Karpas-422 (cell line): ENCODE measurements around the gene INAVA. TPM values are rescaled to one million over a fixed set of nuclear protein-coding genes. Genes with fewer than 3 reads are reported as not detected.
"Not testable (repeated sequence)": the region's sequence is repeated elsewhere in the genome, so short reads cannot be mapped to it uniquely, and the experiment has no call there.

ENCODE experiments used
- DNase-seq: peaks from one replicate; pipeline ENCODE4 v3.0.0-alpha.2; 2015
- H2AFZ ChIP-seq: fragments of 200-600 bp; sonication (generic); 2 replicates; pipeline ENCODE4 v1.6.1; 2014; ENCODE audit warnings: antibody characterized with exemption, low read length, mixed read lengths
- H3K27ac ChIP-seq: fragments of 200-600 bp; sonication (generic); 2 replicates; pipeline ENCODE4 v1.5.1; 2014; ENCODE audit warnings: mild to moderate bottlenecking, low read length, moderate library complexity
- H3K27me3 ChIP-seq: fragments of 200-600 bp; sonication (generic); 2 replicates; pipeline ENCODE4 v1.6.1; 2014; ENCODE audit warnings: low read length, mixed read lengths
- H3K36me3 ChIP-seq: fragments of 200-600 bp; sonication (generic); 2 replicates; pipeline ENCODE4 v1.6.1; 2014; ENCODE audit warnings: low read length, mixed read lengths; ENCODE audit not compliant: insufficient read depth
- H3K4me1 ChIP-seq: fragments of 200-600 bp; sonication (generic); 2 replicates; pipeline ENCODE4 v1.6.1; 2014; ENCODE audit warnings: mild to moderate bottlenecking, low read length, mixed read lengths
- H3K4me2 ChIP-seq: fragments of 200-600 bp; sonication (generic); 2 replicates; pipeline ENCODE4 v1.6.1; 2014; ENCODE audit warnings: low read length, low read depth, mild to moderate bottlenecking; ENCODE audit not compliant: poor library complexity, severe bottlenecking
- H3K4me3 ChIP-seq: fragments of 200-600 bp; sonication (generic); 2 replicates; pipeline ENCODE4 v1.5.1; 2014; ENCODE audit warnings: mild to moderate bottlenecking, antibody characterized with exemption, low read length, mixed read lengths
- H3K79me2 ChIP-seq: fragments of 200-600 bp; sonication (generic); 2 replicates; pipeline ENCODE4 v1.6.1; 2014; ENCODE audit warnings: mild to moderate bottlenecking, low read length, mixed read lengths
- H3K9ac ChIP-seq: fragments of 200-600 bp; sonication (generic); 2 replicates; pipeline ENCODE4 v1.6.0; 2014; ENCODE audit warnings: low read length
- H3K9me2 ChIP-seq: fragments of 200-600 bp; sonication (generic), shearing (Covaris generic); replicated peaks from 2 replicates; pipeline ENCODE4 v1.6.0; 2014; ENCODE audit warnings: mild to moderate bottlenecking, low read length, moderate library complexity; ENCODE audit not compliant: insufficient read depth
- H3K9me3 ChIP-seq: fragments of 300-700, 200-600 bp; sonication (generic); 2 replicates; pipeline ENCODE4 v1.6.1; 2014; ENCODE audit warnings: low read length, mixed read lengths
- H4K20me1 ChIP-seq: fragments of 200-600 bp; sonication (generic); 2 replicates; pipeline ENCODE4 v1.6.1; 2014; ENCODE audit warnings: mild to moderate bottlenecking, antibody characterized with exemption, low read length, low read depth; ENCODE audit not compliant: insufficient read depth
- total RNA-seq: library from RNA; depleted of rRNA; stranded (reverse); fragments of >200 nt; shearing (Covaris generic); gene quantifications from 2 replicates; pipeline ENCODE4 v1.2.3, GENCODE V29; 2014; ENCODE audit warnings: low replicate concordance

INAVA gene
- total RNA-seq, 1 experiment from 2014 or later = not detected

DNA sequence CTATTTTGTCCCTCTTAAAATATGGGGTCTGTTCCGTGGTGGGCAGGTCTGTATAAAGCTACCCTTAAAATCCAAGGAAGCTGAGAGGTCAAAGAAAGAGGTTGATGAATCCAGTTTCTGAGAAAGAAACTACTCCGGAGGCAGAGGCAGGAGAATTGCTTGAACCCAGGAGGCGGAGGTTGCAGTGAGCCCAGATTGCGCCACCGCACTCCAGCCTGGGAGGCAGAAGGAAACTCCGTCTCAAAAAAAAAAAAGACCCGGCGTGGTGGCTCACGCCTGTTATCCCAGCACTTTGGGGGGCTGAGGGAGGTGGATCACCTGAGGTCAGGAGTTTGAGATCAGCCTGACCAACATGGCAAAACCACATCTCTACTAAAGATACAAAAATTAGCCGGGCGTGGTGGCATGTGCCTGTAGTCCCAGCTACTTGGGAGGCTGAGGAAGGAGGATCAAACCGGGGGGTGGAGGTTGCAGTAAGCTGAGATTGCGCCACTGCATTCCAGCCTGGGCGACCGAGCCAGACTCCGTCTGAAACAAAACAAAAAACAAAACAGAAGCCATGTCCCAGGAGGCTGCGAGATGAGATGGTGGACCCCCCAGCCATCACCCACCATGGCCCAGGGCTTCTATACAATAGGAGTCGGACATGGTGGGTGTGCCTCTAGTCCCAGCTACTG, 40.7 kb downstream of the INAVA start:
- H2AFZ ChIP-seq, H3K9ac ChIP-seq, H3K4me3 ChIP-seq, H3K4me2 ChIP-seq, H3K79me2 ChIP-seq, H3K36me3 ChIP-seq, H3K9me3 ChIP-seq, DNase-seq, H3K27ac ChIP-seq, H3K9me2 ChIP-seq, H3K27me3 ChIP-seq, H3K4me1 ChIP-seq, H4K20me1 ChIP-seq: not testable (repeated sequence)

DNA sequence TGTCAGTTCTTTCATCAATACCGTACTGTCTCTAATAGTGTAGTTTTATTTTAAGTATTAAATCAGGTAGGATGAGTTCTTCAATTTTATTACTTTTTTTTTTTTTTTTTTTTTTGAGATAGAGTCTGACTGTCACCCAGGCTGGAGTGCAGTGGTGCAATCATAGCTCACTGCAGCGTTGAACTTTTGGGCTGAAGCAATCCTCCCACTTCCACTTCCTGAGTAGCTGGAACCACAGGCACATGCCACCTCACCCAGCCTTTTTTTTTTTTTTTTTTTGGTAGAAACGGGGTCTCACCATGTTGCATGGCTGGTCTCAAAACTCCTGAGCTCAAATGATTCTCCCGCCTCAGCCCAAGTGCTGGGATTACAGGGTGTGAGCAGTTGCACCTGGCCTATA, 44.3 kb downstream of the INAVA start:
- DNase-seq = no peak
- H3K9ac ChIP-seq = no peak overlapping the region
- H3K4me1 ChIP-seq = no peaks in the 10 kb centered on the region

DNA sequence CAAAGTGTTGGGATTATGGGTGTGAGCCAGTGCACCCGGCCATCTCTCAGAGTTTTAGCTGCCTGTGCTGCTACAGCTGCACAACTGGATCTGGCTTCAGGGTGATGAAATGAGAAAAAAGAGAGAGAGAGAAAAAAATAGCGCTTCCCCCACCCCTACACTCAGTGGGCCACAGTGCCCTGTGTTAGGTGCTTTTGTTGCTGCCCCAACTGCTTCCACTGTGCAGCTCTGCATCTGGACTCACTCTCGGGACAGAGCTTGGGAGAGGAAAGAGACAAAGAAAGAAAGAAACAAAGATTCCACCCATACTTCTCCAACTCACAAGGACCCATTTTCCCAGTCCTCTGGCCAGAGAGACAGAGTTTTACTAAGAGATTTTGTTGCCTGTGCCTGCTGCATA, 50.4 kb downstream of the INAVA start:
- Histone ChIP-seq H2AFZ (no peak overlapping the region), H3K9ac (no peak overlapping the region), H3K79me2 (no peaks in the 10 kb centered on the region), H3K9me3 (no peaks in the 10 kb centered on the region), H3K27ac (no peak overlapping the region), H3K27me3 (no peaks in the 10 kb centered on the region), H3K36me3 (no peaks in the 10 kb centered on the region), H3K9me2 (no peaks in the 10 kb centered on the region), H3K4me1 (no peaks in the 10 kb centered on the region), H3K4me2 (no peak overlapping the region), H4K20me1 (no peaks in the 10 kb centered on the region), H3K4me3 (no peak overlapping the region)
- DNase-seq = peak; percentile 19

More for the DNA sequence above, 44.3 kb downstream of the INAVA start:
- no peak overlapping the region for H3K4me3 ChIP-seq
- H3K27ac ChIP-seq = no peak overlapping the region
- H3K27me3 ChIP-seq = no peaks in the 10 kb centered on the region
- no peaks in the 10 kb centered on the region for H3K9me2 ChIP-seq
- H3K4me2 ChIP-seq = no peak overlapping the region
- H2AFZ ChIP-seq = no peak overlapping the region
- no peaks in the 10 kb centered on the region for H3K9me3 ChIP-seq
- no peaks in the 10 kb centered on the region for H4K20me1 ChIP-seq
- H3K79me2 ChIP-seq = no peaks in the 10 kb centered on the region
- H3K36me3 ChIP-seq = no peaks in the 10 kb centered on the region

DNA sequence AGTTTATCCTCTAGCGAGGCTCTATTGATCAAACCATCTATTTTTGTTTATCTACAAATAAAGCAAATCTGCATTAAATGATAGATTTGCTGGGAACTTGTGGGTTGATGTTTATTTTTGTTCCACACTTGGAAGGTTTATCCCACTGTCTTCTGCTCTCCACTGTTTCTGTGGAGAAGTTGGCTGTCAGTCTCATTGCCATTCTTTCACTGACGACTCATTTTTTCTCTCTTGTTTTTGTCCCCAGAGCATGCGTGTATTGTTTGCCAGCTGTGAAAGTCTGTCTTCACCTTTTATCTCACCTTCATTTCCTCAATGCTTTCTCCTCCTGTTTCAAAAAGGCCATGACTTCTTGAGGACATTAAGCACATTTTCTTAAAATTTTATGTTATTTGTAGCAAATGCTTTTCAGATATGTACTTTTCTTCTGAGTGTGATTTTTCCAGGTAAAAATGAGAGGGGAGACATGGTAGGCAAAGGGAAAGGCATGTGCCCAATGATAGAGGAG, 52.4 kb downstream of the INAVA start:
- H2AFZ ChIP-seq = no peak overlapping the region
- H3K27me3 ChIP-seq = no peaks in the 10 kb centered on the region
- no peaks in the 10 kb centered on the region for H4K20me1 ChIP-seq
- no peak overlapping the region for H3K9ac ChIP-seq
- no peaks in the 10 kb centered on the region for H3K4me1 ChIP-seq
- H3K4me3 ChIP-seq = no peak overlapping the region
- H3K79me2 ChIP-seq = no peaks in the 10 kb centered on the region
- no peak overlapping the region for H3K27ac ChIP-seq
- H3K36me3 ChIP-seq = no peaks in the 10 kb centered on the region
- no peaks in the 10 kb centered on the region for H3K9me2 ChIP-seq
- no peak overlapping the region for H3K4me2 ChIP-seq
- DNase-seq = no peak
- H3K9me3 ChIP-seq = no peaks in the 10 kb centered on the region

DNA sequence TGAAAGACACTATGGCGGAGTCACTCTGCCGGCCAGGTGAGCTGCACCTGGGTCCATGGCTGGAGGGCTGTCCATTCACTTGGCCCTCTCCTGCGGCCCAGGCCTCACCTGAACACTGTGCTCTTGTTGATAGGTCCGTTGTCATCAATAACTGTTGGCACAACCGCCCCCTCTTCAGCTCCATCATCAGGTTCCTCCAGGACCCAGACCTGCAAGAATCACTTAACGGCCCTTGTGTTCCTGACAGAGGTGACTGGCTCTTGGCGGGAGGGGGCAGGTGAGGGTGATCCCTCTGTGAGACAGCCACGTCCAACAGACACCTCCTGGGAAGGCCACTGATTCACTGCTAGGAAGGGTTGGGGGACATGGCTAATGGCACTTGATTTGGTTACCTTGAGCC, 54.9 kb downstream of the INAVA start:
- H3K4me3 ChIP-seq = no peak overlapping the region
- H3K27me3 ChIP-seq = no peaks in the 10 kb centered on the region
- no peak overlapping the region for H3K9ac ChIP-seq
- no peak overlapping the region for H3K4me2 ChIP-seq
- H3K79me2 ChIP-seq = no peaks in the 10 kb centered on the region
- H2AFZ ChIP-seq = no peak overlapping the region
- no peak overlapping the region for H3K27ac ChIP-seq
- H3K36me3 ChIP-seq = no peaks in the 10 kb centered on the region
- H4K20me1 ChIP-seq = no peaks in the 10 kb centered on the region
- no peak for DNase-seq
- H3K4me1 ChIP-seq = no peaks in the 10 kb centered on the region
- H3K9me2 ChIP-seq = no peaks in the 10 kb centered on the region
- H3K9me3 ChIP-seq = no peaks in the 10 kb centered on the region

DNA sequence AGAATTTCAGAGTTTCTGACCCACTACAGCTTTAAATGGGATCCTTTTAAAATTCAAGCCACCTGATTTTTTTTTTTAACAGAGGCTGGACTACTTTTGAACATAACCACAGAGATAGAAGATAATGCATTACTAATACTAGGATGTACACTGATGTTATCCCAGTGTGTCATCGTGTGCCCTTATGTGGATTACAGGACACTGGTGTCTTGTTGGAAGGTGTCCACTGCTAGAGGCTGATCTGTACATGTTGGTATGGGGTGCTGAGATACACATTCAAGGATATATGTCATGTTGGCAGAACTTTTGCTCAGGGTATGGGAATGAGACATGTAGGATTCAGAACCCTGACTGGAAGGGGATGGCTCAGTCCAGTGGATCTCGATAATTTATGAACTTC, 56.3 kb downstream of the INAVA start:
- no peak overlapping the region for H2AFZ ChIP-seq
- H3K9me2 ChIP-seq = no peaks in the 10 kb centered on the region
- no peaks in the 10 kb centered on the region for H3K4me1 ChIP-seq
- no peak for DNase-seq
- H3K27ac ChIP-seq = no peak overlapping the region
- H3K9ac ChIP-seq = no peak overlapping the region
- no peaks in the 10 kb centered on the region for H3K27me3 ChIP-seq
- H3K79me2 ChIP-seq = no peaks in the 10 kb centered on the region
- no peak overlapping the region for H3K4me2 ChIP-seq
- no peaks in the 10 kb centered on the region for H3K36me3 ChIP-seq
- no peak overlapping the region for H3K4me3 ChIP-seq
- H4K20me1 ChIP-seq = no peaks in the 10 kb centered on the region
- H3K9me3 ChIP-seq = no peaks in the 10 kb centered on the region

DNA sequence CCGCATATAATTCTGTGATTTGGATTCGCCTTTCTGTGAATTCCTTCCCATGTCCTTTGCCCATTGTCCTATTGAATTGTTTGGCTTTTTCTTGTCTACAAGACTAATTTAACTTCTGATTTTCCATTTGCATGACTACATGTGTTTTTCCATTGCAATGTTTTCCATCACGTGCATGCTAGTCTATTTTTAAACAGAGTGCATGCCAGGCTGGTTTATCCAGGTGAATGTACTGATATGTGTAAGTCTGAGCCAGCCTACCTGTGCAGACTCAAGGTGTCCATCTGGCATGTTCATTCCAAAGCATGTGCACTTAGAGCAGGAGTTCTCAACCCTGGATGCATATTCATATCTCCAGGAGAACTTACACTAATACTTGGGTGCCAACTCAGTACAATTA, 59.7 kb downstream of the INAVA start:
- peak; percentile 23 for DNase-seq
- Histone ChIP-seq H3K4me1 (no peaks in the 10 kb centered on the region), H3K4me3 (no peak overlapping the region)

DNA sequence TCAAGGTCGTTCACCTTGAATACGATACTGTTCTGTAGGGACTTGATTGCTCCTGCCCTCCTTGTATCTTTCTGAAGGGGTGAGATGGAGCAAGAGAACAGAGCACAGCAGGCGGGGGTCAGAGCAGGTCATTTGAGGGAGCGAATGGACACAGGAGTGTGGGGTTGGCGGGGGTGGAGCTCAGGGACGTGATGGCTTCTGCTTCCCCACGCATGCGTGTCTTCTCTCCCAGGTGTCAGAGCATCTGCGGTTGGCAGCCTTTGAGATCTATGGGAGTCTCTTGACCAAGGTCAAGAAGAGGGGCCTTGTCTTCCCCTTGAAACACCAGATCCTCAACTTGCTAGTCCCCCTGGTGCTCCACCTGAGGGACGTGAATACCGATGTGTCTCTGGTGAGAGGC, 63.9 kb downstream of the INAVA start:
- Histone ChIP-seq H3K9ac (no peak overlapping the region), H3K9me2 (no peaks in the 10 kb centered on the region), H3K27me3 (no peaks in the 10 kb centered on the region), H3K9me3 (no peaks in the 10 kb centered on the region), H2AFZ (no peak overlapping the region), H3K27ac (no peak overlapping the region), H3K4me3 (no peak overlapping the region), H4K20me1 (no peaks in the 10 kb centered on the region), H3K79me2 (no peaks in the 10 kb centered on the region), H3K36me3 (no peaks in the 10 kb centered on the region), H3K4me1 (peaks cover 9% of the 10 kb centered on the region), H3K4me2 (no peak overlapping the region)
- DNase-seq = no peak

More for the DNA sequence above, 59.7 kb downstream of the INAVA start:
- H3K4me2 ChIP-seq = no peak overlapping the region
- H4K20me1 ChIP-seq = no peaks in the 10 kb centered on the region
- H3K9me3 ChIP-seq = no peaks in the 10 kb centered on the region
- H3K9me2 ChIP-seq = no peaks in the 10 kb centered on the region
- H3K79me2 ChIP-seq = no peaks in the 10 kb centered on the region
- no peak overlapping the region for H3K27ac ChIP-seq
- H3K36me3 ChIP-seq = no peaks in the 10 kb centered on the region
- no peak overlapping the region for H2AFZ ChIP-seq
- H3K27me3 ChIP-seq = no peaks in the 10 kb centered on the region
- no peak overlapping the region for H3K9ac ChIP-seq
